ENCODE measurements around the gene ZBTB12. TPM values are rescaled to one million over a fixed set of nuclear protein-coding genes. Genes with fewer than 3 reads are reported as not detected.

Gene ZBTB12
- total and polyA plus RNA-seq, 9 of the 15 experiments (the other 6 are each of a cell fraction or from before 2014, with no cell fraction given) = 0.03 to 12.4 (median 5.8) TPM; not detected in 1

- TF ChIP-seq MGA (IDR thresholded peaks at IDR 0.05) = peak; percentile 63
- 0 out of 2 replicates have a peak, but pooled peaks have one; percentile 89 for TF ChIP-seq PREB (CRISPR knock-in tag; IDR thresholded peaks at IDR 0.05)
- peak; percentile 93 for TF ChIP-seq TFE3 (CRISPR knock-in tag; IDR thresholded peaks at IDR 0.05)
- no peak for TF ChIP-seq MEF2A (IDR thresholded peaks at IDR 0.05; ENCODE audit: control insufficient read depth, low read depth, low read length)
- TF ChIP-seq ZBTB1 (CRISPR knock-in tag; IDR thresholded peaks at IDR 0.05; ENCODE audit: borderline replicate concordance, low read depth) = 0 out of 2 replicates have a peak, but pooled peaks have one; percentile 33
- 0 out of 2 replicates have a peak, but pooled peaks have one; percentile 0 for TF ChIP-seq ZBED1 (IDR thresholded peaks at IDR 0.05)
- TF ChIP-seq CBX3 (IDR thresholded peaks at IDR 0.05; ENCODE audit: borderline replicate concordance in 1 of 2, low read length in 2 of 2) = 0 out of 3 replicates have a peak, but pooled peaks of 1 of the 2 experiments have one; percentile 39
- TF ChIP-seq ZNF263 (CRISPR knock-in tag; IDR thresholded peaks at IDR 0.05; ENCODE audit: borderline replicate concordance) = 0 out of 2 replicates have a peak, but pooled peaks have one; percentile 40
Observed at GRCh38 chr6:31897612-31898382, 4.1 kb downstream of the ZBTB12 start, which contains the start of gene EHMT2 (continued).
